HepG2 (cell line): ENCODE results near the gene CCDC69. TPM values are rescaled to one million over a fixed set of nuclear protein-coding genes. Genes with fewer than 3 reads are reported as not detected.

Experiments
- ATAC-seq: fragments of 200-7000 bp; cut with Tn5 transposase; 3 replicates; pipeline ENCODE4 v1.9.1; 2020; ENCODE audit warnings: mild to moderate bottlenecking, moderate library complexity
- BruUV-seq: library from RNA; stranded (reverse); fragments of 400-500 nt; replicated peaks from 2 replicates; lab custom pipeline; 2021; lab: Mats Ljungman, UMichigan
- CTCF ChIA-PET: fragments of 300-600 bp; formaldehyde crosslinking; extraction: SDS; loops from one replicate; lab custom pipeline; 2021; ENCODE audit warnings: low total read pairs, inconsistent platforms, low intra/inter-chr PET ratio; lab: Yijun Ruan, JAX
- POLR2A ChIA-PET: fragments of 350-600 bp; sonication (Branson Sonifier 250); formaldehyde crosslinking; loops from one replicate; lab custom pipeline; 2020; ENCODE audit warnings: antibody characterized with exemption, inconsistent platforms; lab: Yijun Ruan, JAX
- DNase-seq: peaks from one replicate; pipeline ENCODE4 v3.0.0-alpha.2; 2015; ENCODE audit warnings: low spot score
- FAIRE-seq: peaks from 3 replicates; lab custom pipeline; 2011; peaks lifted over from hg19 to GRCh38; lab: Jason Lieb, UNC
- H2AFZ ChIP-seq: one replicate; pipeline ENCODE4 v1.6.1; 2011; ENCODE audit warnings: low read length, inconsistent platforms
- H3K27ac ChIP-seq: fragments of 300-600 bp; 3 replicates; pipeline ENCODE4 v1.8.0; 2011; ENCODE audit warnings: mixed run types, mild to moderate bottlenecking, mixed read lengths, low read length, inconsistent platforms; ENCODE audit not compliant: insufficient read depth; ENCODE audit errors: extremely low read length
- H3K27me3 ChIP-seq, 2 experiments: fragments of 200-600 bp in 1 of 2; 2 replicates in 1 of 2; 3 replicates in 1 of 2; pipeline versions ENCODE4 v1.6.0 to v1.8.0; 2011; ENCODE audit warnings: low read length in 2 of 2, mild to moderate bottlenecking in 2 of 2, moderate library complexity in 2 of 2, inconsistent platforms in 1 of 2; ENCODE audit not compliant: insufficient read depth in 2 of 2, control insufficient read depth in 1 of 2
- H3K36me3 ChIP-seq, 2 experiments: fragments of 200-600 bp in 1 of 2; replicated peaks in 1 of 2; 2 replicates in 1 of 2; 3 replicates in 1 of 2; pipeline versions ENCODE4 v1.5.1 to v1.8.0; 2011; ENCODE audit warnings: low read length in 2 of 2, inconsistent platforms in 1 of 2; ENCODE audit not compliant: insufficient read depth in 2 of 2, control insufficient read depth in 1 of 2
- H3K4me1 ChIP-seq: 2 replicates; pipeline ENCODE4 v1.5.1; 2012; ENCODE audit warnings: low read length, inconsistent platforms; ENCODE audit not compliant: insufficient read depth
- H3K4me2 ChIP-seq: 2 replicates; pipeline ENCODE4 v1.6.0; 2011; ENCODE audit warnings: low read depth, low read length, inconsistent platforms
- H3K4me3 ChIP-seq, 3 experiments: fragments of 200-600 bp in 1 of 3; sonication (generic), shearing (Covaris generic) in 1 of 3; replicated peaks in 1 of 3; 2 replicates each; pipeline ENCODE4 v1.5.1; 2011 to 2016; ENCODE audit warnings: low read length in 3 of 3, inconsistent platforms in 2 of 3, low read depth in 2 of 3, mild to moderate bottlenecking in 2 of 3, control low read depth in 1 of 3, mixed read lengths in 1 of 3; ENCODE audit not compliant: insufficient read depth in 1 of 3
- H3K79me2 ChIP-seq: one replicate; pipeline ENCODE4 v1.6.1; 2011; ENCODE audit warnings: low read length, inconsistent platforms; ENCODE audit not compliant: insufficient read depth
- H3K9ac ChIP-seq: 2 replicates; pipeline ENCODE4 v1.6.0; 2011; ENCODE audit warnings: mild to moderate bottlenecking, low read depth, low read length, inconsistent platforms; ENCODE audit not compliant: insufficient read depth
- H3K9me3 ChIP-seq: 2 replicates; pipeline ENCODE4 v1.5.1; 2012; ENCODE audit warnings: mild to moderate bottlenecking, low read length
- H4K20me1 ChIP-seq: 2 replicates; pipeline ENCODE4 v1.6.0; 2011; ENCODE audit warnings: inconsistent platforms, mild to moderate bottlenecking, low read length, moderate library complexity; ENCODE audit not compliant: insufficient read depth
- EP300 ChIP-seq, 3 experiments: sonication (generic) in 1 of 3; formaldehyde crosslinking in 1 of 3; IDR thresholded peaks; 2 replicates each; pipeline versions ENCODE4 v1.5.1 to v1.6.1; 2011 to 2020; ENCODE audit warnings: low read depth in 2 of 3, low read length in 2 of 3, borderline replicate concordance in 1 of 3, improper control_type of control experiment in 1 of 3, mild to moderate bottlenecking in 1 of 3, missing genetic modification reagents in 1 of 3, moderate library complexity in 1 of 3
- KLF6 ChIP-seq: IDR thresholded peaks from 2 replicates; pipeline ENCODE4 v1.8.0; 2016; ENCODE audit warnings: missing biosample characterization, missing genetic modification reagents
- MEF2D ChIP-seq: sonication (generic); formaldehyde crosslinking; IDR thresholded peaks from 2 replicates; pipeline ENCODE4 v1.5.1; 2020; ENCODE audit warnings: mild to moderate bottlenecking, missing genetic modification reagents
- NFATC3 ChIP-seq: sonication (generic); formaldehyde crosslinking; IDR thresholded peaks from 2 replicates; pipeline ENCODE4 v1.5.1; 2020; ENCODE audit warnings: mild to moderate bottlenecking, missing genetic modification reagents
- PHF21A ChIP-seq: sonication (generic); formaldehyde crosslinking; IDR thresholded peaks from 2 replicates; pipeline ENCODE4 v1.5.0; 2020; ENCODE audit warnings: mild to moderate bottlenecking, missing genetic modification reagents
- POLR2G ChIP-seq: fragments of 200-400 bp; formaldehyde crosslinking; IDR thresholded peaks from 2 replicates; pipeline ENCODE4 v1.6.1; 2018; ENCODE audit warnings: mild to moderate bottlenecking, low read depth, low read length, moderate library complexity
- PRDM4 ChIP-seq: sonication (generic); formaldehyde crosslinking; IDR thresholded peaks from 2 replicates; pipeline ENCODE4 v1.9.0; 2021; ENCODE audit warnings: missing genetic modification reagents, borderline replicate concordance
- RARG ChIP-seq: sonication (generic); formaldehyde crosslinking; IDR thresholded peaks from 2 replicates; pipeline ENCODE4 v1.4.0; 2020; ENCODE audit warnings: low read depth, mild to moderate bottlenecking, missing genetic modification reagents
- STAG1 ChIP-seq: sonication (generic); formaldehyde crosslinking; IDR thresholded peaks from 2 replicates; pipeline ENCODE4 v1.4.0; 2020; ENCODE audit warnings: missing genetic modification reagents
- TBL1XR1 ChIP-seq: fragments of 150-350 bp; IDR thresholded peaks from 2 replicates; pipeline ENCODE4 v1.6.1; 2014; ENCODE audit warnings: borderline replicate concordance, low read length; ENCODE audit not compliant: partially characterized antibody
- ZBTB21 ChIP-seq: sonication (generic); formaldehyde crosslinking; IDR thresholded peaks from 2 replicates; pipeline ENCODE4 v1.4.0; 2020; ENCODE audit warnings: missing genetic modification reagents
- ZFP36L2 ChIP-seq: sonication (generic); formaldehyde crosslinking; IDR thresholded peaks from 2 replicates; pipeline ENCODE4 v1.4.0; 2020; ENCODE audit warnings: missing genetic modification reagents
- ZFP37 ChIP-seq: sonication (generic); formaldehyde crosslinking; IDR thresholded peaks from 2 replicates; pipeline ENCODE4 v1.4.0; 2020; ENCODE audit warnings: missing genetic modification reagents, borderline replicate concordance
- ZNF230 ChIP-seq: sonication (generic); formaldehyde crosslinking; IDR thresholded peaks from 2 replicates; pipeline ENCODE4 v1.4.0; 2020; ENCODE audit warnings: mild to moderate bottlenecking, missing genetic modification reagents
- ZNF292 ChIP-seq: sonication (generic); formaldehyde crosslinking; IDR thresholded peaks from 2 replicates; pipeline ENCODE4 v1.8.1; 2022; ENCODE audit warnings: mild to moderate bottlenecking, low read depth, missing genetic modification reagents, borderline replicate concordance
- ZNF883 ChIP-seq: sonication (generic); formaldehyde crosslinking; IDR thresholded peaks from 2 replicates; pipeline ENCODE4 v1.5.1; 2020; ENCODE audit warnings: mild to moderate bottlenecking, missing genetic modification reagents; ENCODE audit errors: not compliant biosample characterization
- ZXDC ChIP-seq: sonication (generic); formaldehyde crosslinking; IDR thresholded peaks from 2 replicates; pipeline ENCODE4 v1.5.0; 2020; ENCODE audit warnings: mild to moderate bottlenecking, missing genetic modification reagents
- WGBS: methylation state at CpG from one replicate; pipeline ENCODE4 v1.1.6; 2017; ENCODE audit warnings: low lambda C conversion rate; 5-methylcytosine and 5-hydroxymethylcytosine counted together
- in situ Hi-C: cut with HindIII; loops from 2 replicates; pipeline ENCODE4 v1.10.0; 2017; ENCODE audit warnings: low pct_unique_long_range_greater_than_20kb; ENCODE audit not compliant: extremely low pct_ligation_motif_present
- intact Hi-C: fragments of 100-400 bp; cut with micrococcal nuclease; formaldehyde crosslinking; loops from one replicate; pipeline ENCODE4 v1.10.0; 2022; ENCODE audit not compliant: unreplicated experiment
- polyA plus RNA-seq, 8 experiments: library from polyadenylated mRNA; depleted of rRNA in 3 of 8; stranded (reverse) in 7 of 8; unstranded in 1 of 8; fragments of >200 nt; fragmentation: Illumina TruSeq in 4 of 8; extraction: Trizol in 4 of 8; gene quantifications; 2 replicates each; pipeline versions ENCODE4 v1.2.1 to v1.2.3, GENCODE V29; 2011 to 2016; ENCODE audit warnings: low read depth in 4 of 8, missing spikeins in 1 of 8, mixed read lengths in 1 of 8; ENCODE audit not compliant: insufficient read depth in 1 of 8
- total RNA-seq, 5 experiments: library from RNA; depleted of rRNA; stranded (reverse); fragments of >200 nt; fragmentation: Illumina TruSeq; extraction: Trizol; gene quantifications; 2 replicates each; pipeline ENCODE4 v1.2.3, GENCODE V29; 2016; ENCODE audit warnings: low read depth in 1 of 5
- TF ChIP-seq, protein P1 (sequence below): IDR thresholded peaks from 2 replicates; pipeline ENCODE4 v1.6.1; 2016; ENCODE audit warnings: low read depth, borderline replicate concordance

CCDC69 gene
- total and polyA plus RNA-seq, 2 of the 13 experiments (the other 11 are each of a cell fraction or from before 2014, with no cell fraction given): 12.2 to 45.2 TPM

GRCh38 chr5:151162776-151163175, 61.1 kb downstream of the CCDC69 start (continued):
- TF ChIP-seq PRDM4 (CRISPR knock-in tag): no peak
- no peak for TF ChIP-seq ZBTB21
- no peak for TF ChIP-seq STAG1 (CRISPR knock-in tag)
- TF ChIP-seq TBL1XR1: no peak
- no peak for TF ChIP-seq RARG (CRISPR knock-in tag)
- TF ChIP-seq PHF21A (CRISPR knock-in tag): no peak
- no peak for TF ChIP-seq ZNF230 (CRISPR knock-in tag)
- TF ChIP-seq NFATC3 (CRISPR knock-in tag): no peak
- no peak for TF ChIP-seq KLF6 (CRISPR knock-in tag)

- no peak overlapping the region for H3K4me3 ChIP-seq
- BruUV-seq: no TSS peak
- 5% methylated on average over 9 of the region's 9 CpGs for WGBS
- peaks cover 25% of the 10 kb centered on the region for H3K79me2 ChIP-seq
- no peak overlapping the region for H3K9ac ChIP-seq
- DNase-seq (peak; percentile 39), ATAC-seq (no peak), FAIRE-seq (peak; percentile 52)
- H3K9me3 ChIP-seq: no peaks in the 10 kb centered on the region
- H2AFZ ChIP-seq: no peak overlapping the region
- no peaks in the 10 kb centered on the region for H3K36me3 ChIP-seq
- H3K27me3 ChIP-seq: no peaks in the 10 kb centered on the region; a peak in 1 of 5 replicates
- intact Hi-C loops (no loop called here), in situ Hi-C loops (loop anchor here (5.0 kb wide), 1 partner anchor 38 kb away; no protein-coding TSS in a partner anchor)
- H3K4me2 ChIP-seq: peak overlapping the region; percentile 26; the same call in 1 of the 2 replicates
- H4K20me1 ChIP-seq: no peaks in the 10 kb centered on the region; the same call in 1 of the 2 replicates
- H3K4me1 ChIP-seq: peaks cover 53% of the 10 kb centered on the region
- CTCF ChIA-PET: no interaction called here
- H3K27ac ChIP-seq: no peak overlapping the region
- POLR2A ChIA-PET: no interaction called here
- TF ChIP-seq ZFP37 (CRISPR knock-in tag): no peak
- TF ChIP-seq EP300 (IDR thresholded peaks at IDR 0.05; ENCODE audit: low read depth in 2 of 2, low read length in 2 of 2): no peak
- TF ChIP-seq EP300 (CRISPR knock-in tag; IDR thresholded peaks at IDR 0.05; ENCODE audit: borderline replicate concordance): no peak
- TF ChIP-seq POLR2G: no peak
- TF ChIP-seq ZFP36L2 (CRISPR knock-in tag): no peak
- TF ChIP-seq MEF2D: no peak
- TF ChIP-seq, protein P1, sequence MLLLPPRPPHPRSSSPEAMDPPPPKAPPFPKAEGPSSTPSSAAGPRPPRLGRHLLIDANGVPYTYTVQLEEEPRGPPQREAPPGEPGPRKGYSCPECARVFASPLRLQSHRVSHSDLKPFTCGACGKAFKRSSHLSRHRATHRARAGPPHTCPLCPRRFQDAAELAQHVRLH (CRISPR knock-in tag): no peak
- TF ChIP-seq ZXDC (CRISPR knock-in tag): no peak
- no peak for TF ChIP-seq ZNF883 (CRISPR knock-in tag)
- TF ChIP-seq ZNF292 (CRISPR knock-in tag): 0 out of 2 replicates have a peak, but pooled peaks have one; percentile 34
Observed at GRCh38 chr5:151159649-151160373, 64.1 kb downstream of the CCDC69 start.
